Activated CD4-positive, alpha-beta T cell treated with anti-CD3 and anti-CD28 coated beads for 4 hours (primary cell): ENCODE results near the gene LEP.
"Not testable (repeated sequence)": the region's sequence is repeated elsewhere in the genome, so short reads cannot be mapped to it uniquely, and the experiment has no call there.

Experiments
- DNase-seq, 2 donors: peaks; one replicate each; pipeline ENCODE4 v3.0.0-alpha.2; 2020

Gene LEP

DNA sequence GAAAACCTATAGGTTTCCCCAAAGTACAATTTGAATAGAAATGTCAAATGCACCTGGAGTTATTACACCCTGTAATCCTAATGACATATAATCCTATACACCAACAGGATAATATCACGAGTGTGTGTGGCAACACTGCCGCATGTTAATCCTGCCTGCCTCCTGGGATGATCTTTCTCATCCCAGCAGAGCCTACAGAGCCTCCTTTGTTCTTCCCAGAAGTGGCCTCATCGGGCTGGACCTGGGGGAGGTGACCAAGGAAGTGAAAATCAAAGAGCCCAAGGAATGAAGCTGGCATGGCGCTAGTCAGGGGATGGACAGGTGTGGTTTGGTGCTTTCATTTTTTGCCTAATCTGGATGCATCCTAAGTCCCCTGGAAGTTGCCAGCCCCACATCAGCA lies 29.5 kb upstream of the LEP start:
- no peak for DNase-seq

DNA sequence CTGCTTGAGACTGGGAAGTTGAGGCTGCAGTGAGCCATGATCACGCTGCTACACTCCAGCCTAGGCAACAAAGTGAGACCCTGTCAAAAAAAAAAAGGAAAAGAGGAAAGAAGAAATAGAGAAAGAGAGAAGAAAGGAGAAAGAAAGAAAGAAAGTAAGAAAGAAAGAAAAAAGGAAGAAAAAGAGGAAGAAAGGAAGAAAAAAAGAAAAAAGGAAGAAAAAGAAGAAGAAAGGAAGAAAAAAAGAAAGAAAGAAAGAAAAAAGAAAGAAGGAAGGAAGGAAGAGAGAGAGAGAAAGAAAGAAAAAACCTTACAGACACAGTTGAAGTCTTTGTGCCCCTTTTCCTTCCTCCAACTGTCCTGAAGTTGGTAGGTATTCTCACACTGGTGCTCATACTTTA lies 26.6 kb upstream of the LEP start:
- no peak for DNase-seq

DNA sequence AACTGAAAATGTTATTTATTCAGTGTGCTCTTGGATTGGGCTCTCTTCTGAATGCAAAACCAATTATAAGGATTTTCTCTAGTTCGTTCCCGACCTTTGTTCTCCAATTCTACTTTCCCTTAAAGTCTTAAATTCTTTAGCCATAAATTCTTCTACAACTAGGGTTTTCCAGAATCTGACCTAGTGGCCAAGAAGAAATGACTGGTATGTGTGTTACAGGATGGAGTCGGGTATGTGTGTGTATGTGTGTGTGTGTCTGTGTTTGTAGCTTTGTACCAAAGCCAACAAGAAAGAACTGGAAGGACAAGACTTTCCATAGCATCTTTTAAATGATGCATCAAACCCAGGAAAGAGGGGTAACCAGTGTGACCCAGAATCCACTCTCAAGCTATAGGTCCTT lies 25.8 kb upstream of the LEP start:
- DNase-seq: no peak

DNA sequence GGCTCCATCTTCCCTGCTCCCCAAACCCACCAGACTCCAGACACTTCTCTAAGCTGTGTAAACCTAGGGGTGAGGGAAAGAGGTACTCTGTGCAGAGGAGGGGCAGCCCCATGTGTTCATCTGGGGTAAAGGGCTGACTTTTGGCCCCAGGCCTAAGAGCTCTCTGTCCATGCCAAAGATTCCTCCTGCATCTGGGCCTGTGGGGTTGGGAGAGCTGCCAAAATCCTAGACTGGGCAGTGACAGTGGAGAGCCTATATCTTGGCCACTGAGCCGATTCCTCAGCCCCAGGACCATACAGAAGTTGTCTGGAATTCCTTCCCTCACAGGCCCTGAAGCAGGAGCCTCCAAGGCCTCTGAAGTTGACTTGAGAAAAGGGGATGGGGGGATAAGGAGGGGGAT lies 25.3 kb upstream of the LEP start:
- no peak for DNase-seq

DNA sequence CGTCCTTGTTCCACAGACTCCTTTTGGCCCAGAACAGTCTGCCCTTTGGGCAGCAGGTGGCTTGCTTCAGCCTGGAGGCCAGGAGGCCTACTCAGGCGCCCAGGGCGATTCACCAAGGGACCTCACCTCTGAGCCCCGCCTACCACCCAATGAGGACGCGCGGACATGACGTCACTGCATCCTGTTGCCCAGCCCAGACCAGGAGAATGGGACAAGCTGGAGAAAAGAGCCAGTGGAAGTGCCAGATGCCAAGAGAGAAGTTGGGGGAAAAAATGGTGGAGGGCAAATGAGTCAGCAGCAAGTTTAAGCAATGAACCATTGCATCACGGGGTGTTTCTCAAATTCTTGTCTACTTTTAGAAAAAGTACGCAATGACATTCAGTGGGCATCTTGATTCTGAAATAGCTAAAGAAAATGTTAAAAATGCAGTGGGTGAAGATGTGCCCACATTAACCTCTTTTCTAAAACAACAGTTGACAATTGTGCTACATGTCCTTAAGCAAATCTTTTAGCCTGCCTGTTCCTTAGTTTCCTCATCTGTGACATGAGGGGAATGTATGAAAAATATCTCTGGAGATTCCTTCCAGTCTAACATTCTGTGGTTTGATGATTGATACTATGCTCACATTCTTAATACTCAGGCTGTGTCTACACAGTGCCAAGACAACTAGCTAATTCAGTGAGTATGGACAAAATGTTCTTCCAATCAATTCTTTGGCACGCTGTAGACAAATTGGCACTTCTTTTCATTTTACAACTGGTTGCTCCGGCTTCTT lies 23.9 kb upstream of the LEP start:
- DNase-seq: no peak

DNA sequence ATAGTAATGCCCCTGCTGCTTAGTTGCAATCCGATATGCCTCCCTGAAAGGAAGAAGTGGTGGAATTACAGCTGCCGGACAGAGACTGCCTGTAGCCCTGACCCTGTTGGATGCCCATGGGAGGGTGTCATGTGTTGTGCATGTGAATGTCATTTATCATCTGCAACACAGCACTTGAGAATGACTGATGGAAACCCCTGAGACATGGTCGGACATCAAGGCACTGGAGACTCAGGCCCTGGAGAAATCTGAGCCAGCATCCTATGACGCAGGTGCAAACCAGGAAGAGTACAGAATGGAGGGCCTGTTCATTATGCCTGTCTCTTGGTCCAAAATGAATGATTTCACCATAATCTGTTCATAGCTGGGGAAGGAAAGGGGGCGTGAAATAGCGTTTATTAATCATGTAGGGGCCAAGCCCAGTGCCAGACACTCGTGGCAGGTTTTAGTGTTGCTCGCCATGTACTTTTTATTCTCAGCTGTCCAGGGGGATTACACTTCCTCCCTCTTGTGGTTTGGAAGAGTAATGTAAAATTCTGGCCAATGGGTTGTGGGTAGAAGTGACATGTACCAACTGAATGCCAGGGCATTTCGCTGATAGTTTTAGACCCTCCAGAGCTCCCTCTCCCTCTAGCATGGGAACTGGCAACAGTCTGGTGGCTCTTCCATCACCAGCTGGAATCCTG lies 23.0 kb upstream of the LEP start:
- no peak for DNase-seq

DNA sequence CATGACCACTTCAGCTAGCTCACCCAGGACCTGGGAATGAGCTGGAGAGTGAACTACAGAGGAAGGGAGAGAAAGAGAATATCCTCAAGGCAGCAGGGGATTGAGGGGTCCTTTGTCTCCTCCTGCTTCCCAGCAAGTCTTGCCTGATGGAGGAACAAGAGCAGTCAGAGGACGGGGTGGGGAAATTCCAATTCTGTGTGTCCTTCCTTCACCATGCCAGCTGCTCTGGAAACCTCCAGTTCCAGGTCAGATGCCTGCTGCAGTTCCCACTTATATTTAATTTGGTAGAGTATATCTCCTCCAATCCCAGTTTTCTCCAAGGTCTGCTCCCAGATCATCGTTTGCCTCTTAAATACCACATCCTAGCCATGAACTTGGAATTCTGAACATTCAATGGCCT lies 21.4 kb upstream of the LEP start:
- no peak for DNase-seq

DNA sequence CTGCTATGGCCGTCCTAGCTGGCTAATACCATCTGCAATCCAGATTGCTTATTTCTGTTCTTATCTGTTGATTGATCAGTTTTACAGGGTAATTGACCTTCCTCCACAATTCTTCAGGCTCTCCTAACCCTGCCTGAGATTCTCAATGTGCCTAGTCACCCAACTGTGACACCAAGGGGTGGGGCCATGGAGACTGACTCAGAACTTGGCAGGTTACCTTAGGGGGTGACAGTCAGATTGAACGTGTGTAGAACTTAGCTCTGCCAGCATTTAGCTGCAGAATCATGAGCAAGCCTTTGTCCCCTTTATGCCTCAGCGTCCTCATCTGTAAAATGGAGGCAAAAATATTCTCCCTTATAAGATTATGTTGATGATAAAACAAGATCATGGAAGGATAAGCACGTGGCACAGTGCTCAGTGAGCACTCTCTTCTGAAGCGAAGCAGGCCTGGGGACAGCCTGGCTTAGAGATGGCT lies 19.1 kb upstream of the LEP start:
- no peak for DNase-seq

DNA sequence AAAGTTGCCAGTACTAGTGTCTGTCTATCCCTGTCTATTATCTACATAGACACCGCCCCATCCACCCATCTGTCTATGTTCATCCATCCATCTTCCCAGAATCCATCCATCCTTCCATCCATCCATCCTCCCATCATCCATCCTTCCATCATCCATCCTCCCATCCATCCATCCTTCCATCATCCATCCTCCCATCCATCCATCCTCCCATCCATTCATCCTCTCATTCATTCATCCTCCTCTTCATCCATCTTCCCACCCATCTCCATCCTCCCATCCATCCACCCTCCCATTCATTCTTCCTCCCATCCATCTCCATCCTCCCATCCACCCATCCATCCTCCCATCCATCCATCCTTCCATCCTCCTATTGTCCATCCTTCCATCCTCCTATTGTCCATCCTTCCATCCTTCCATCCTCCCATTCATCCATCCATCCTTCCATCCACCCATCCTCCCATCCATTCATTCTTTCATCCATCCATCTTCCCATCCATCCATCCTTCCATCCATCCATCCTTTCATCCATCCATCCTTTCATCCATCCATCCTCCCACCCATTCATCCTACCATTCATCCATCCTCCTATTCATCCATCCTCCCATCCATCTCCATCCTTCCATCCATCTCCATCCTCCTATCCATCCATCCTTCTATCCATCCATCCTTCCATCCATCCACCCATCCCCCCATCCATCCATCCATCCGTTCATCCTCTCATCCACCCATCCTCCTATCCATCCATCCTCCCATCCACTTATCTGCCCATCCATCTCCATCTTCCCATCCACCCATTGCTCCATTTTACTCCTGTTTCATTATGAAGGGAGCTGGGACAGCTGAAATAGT lies 14.7 kb upstream of the LEP start:
- no peak for DNase-seq

DNA sequence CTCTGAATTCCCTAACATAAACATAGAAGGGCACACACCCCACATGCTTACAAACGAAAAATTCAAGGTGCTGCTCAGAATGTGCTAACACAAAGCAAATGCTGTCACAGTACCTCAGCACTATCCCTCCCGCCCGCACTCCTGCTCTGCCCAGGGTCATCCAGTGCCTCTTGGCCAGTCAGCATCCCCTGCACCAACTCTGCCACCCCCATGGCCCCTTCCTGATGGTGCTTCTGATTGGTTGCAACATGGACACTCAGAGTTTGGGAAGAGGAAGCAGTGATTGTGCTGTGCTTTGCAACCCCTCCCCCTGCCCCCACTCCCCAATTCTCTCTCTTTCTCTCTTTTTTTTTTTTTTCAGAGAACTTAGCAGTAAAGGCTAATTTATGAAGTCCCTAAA lies 13.8 kb upstream of the LEP start:
- no peak for DNase-seq

DNA sequence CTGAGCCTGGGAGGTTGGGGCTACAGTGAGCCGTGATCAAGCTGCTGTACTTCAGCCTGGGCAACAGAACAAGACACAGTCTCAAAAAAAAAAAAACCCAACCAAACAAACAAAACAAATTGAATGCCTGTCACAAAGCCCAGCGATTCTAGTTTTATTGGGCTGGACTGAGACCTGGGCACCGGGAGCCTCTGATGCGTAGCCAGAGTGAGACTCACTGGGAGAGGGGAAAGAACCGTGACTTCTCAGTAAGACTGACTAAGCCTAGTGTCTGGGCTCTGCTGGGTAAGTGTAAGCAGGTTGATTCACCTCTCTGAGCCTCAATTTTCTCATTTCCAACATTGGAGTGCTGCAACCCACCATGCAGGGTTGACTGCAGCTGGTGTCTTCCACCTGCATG lies 10.1 kb upstream of the LEP start:
- DNase-seq: no peak

DNA sequence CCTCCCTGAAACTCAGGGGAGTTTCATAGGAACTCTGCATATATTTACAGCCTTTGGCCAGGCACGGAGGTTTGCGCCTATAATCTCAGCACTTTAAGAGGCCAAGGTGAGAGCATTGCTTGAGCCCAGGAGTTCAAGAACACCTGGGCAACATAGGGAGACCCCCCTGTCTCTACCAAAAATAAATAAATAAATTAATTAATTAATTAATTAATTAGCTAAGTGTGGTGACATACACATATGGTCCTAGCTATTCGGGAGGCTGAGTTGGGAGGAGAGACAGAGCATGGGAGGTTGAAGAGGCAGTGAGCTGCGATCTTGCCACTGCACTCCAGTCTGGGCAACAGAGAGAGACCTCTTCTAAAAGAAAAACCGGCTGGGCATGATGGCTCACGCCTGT lies 9.4 kb upstream of the LEP start:
- no peak for DNase-seq

DNA sequence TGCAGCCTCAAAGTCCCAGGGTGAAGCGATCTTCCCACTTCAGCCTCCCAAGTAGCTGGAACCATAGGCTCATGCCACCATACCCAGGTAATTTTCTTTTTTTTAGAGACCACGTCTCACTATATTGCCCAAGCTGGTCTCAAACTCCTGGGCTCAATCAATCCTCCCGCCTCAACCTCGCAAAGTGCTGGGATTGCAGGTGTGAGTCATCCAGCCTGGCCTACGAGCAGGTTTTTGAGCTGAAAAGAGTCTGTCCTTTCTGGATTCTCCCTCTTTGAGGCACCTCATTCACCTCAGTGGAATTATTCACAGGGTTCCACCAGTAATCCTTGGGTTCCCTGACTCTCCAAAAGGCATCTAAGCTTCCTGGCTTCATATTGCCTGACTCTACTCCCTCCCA lies 7.6 kb upstream of the LEP start:
- DNase-seq: no peak

DNA sequence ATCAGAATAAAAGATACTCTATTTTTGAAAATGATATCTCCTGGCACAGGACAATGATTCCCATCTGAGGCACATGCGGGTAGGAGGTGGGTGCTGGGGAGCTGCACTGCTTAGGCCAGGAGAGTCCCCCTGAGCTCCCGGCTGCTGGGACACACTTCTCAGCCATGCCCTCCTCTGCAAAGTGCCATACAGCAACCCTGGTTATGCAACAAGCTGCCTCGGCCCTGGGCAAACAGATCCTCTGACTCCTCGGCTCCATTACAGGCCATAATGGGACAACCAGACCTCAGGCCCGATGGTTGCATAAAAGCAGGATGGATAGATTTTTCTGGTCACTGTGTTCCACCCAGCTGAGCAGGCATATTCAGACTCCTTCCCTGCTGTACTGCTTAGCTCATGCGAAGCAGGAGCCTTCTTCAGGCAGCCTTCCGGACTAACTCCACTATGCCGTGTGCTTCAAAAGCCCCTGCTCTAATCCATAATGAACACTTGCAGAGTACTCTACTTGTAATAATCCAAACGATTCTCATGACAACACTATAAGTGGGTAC lies 6.5 kb upstream of the LEP start:
- DNase-seq: no peak

DNA sequence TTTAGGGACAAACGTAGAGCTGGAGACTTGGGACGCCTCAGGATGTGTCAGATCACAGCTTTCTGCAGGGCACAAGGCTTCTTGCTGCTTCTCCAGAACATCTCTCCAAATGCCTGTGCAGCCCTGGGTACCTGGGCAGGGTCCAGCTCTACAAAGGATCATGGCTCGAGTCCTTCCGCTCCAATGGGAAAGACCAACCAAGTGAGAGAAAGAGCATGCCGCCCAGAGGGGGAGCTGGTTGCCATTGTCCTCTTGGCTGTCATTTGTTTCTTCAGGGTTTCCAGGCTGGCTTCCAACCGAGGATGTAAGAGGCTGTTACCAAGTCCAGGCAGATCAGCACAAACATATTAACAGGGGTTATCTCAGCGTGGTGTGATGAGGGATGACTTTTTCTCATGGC lies 5.6 kb upstream of the LEP start:
- no peak for DNase-seq

DNA sequence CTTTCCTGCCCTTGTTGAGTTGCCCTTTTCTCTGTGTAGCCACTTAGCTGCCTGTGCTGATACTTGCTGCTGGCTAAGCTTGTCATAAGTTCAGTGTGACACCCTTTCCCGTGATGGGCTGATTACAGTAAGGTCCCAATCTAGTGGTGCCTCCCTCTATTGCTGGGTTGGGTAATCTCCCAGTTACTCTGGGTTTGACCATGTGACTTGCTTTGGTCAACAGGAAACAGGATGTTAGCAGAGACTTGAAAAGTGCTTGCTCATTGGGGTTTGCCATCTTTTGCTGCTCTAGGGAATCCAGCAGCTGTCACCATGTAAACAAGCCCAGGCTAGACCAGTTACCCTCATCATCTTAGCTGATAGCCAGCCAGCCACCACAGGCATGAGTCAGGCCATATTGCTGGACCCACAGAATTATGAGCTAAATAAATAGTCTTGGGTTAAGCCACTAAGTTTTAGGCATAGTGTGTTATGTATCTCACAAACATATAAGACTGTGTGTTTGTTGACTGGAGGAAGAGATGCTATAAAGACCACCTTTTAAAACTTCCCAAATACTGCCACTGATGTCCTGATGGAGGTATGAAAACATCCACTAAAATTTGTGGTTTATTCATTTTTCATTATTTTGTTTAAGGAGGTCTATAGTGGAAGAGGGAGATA lies 4.0 kb upstream of the LEP start:
- DNase-seq: no peak

DNA sequence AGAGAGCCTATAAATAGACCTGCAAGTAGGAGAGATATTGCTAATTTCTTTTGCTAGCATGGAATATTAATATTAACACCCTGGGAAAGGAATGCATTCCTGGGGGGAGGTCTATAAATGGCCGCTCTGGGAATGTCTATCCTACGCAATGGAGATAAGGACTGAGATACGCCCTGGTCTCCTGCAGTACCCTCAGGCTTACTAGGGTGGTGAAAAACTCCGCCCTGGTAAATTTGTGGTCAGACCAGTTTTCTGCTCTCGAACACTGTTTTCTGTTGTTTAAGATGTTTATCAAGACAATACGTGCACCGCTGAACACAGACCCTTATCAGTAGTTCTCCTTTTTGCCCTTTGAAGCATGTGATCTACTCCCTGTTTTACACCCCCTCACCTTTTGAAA lies 1.9 kb upstream of the LEP start:
- DNase-seq: not testable (repeated sequence)

DNA sequence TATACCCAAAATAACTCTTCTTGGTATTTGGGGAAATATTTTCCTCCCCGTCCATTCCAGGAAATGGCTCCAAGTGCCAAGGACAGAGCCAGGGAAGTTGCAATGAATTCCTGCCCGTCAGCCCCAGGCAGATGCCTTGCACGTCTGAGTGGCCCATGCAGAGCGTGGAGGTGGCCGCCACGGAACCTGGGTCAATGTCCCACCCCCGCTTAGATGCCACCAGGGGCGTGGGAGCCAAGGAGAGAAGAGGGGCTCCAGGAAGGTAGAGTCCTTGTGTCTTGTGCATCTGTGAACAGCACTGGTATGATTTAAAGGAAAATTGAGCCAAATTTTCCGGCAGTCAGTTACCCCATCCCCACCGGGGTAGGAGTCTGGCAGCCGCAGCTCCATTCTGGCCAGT lies 1.6 kb downstream of the LEP start:
- no peak for DNase-seq

DNA sequence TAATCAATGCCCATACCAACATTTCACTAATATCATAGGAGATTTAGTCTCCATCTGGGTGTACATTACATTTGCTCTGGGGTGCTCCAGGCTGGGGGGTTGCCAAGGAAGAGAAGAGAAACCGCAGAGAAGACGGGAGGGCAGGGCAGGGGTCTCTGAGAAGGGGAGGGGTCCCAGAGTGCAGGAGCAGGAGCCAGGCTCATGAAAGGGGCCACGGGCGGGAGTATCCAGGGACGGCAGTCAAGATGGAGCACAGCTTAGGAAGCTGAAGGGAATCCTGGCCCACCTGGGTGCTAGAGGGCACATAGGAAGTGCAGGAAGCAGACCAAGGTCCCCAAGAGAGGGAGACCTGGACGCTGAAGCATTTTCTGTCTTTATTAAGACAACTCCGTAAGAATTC lies 2.2 kb downstream of the LEP start:
- no peak for DNase-seq

DNA sequence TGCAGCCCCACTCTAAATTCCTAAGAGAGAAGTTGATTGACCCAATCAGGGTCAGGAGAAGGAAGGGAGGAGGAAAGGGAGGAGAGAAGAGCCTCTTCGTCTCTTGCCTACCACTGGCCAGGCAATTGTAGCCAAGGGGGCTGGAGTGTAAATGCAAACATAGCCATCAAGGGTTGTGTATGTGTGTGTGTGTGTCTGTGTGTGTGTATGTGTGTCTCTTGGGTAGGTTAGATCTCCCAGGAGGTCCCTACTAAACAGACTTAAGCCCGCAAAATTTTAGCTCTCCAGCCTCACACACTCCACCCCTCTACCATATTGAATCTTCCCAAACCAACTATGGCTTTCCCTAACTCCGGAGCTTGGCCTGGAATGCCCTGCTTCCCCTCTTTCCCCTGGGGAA lies 3.8 kb downstream of the LEP start:
- no peak for DNase-seq

DNA sequence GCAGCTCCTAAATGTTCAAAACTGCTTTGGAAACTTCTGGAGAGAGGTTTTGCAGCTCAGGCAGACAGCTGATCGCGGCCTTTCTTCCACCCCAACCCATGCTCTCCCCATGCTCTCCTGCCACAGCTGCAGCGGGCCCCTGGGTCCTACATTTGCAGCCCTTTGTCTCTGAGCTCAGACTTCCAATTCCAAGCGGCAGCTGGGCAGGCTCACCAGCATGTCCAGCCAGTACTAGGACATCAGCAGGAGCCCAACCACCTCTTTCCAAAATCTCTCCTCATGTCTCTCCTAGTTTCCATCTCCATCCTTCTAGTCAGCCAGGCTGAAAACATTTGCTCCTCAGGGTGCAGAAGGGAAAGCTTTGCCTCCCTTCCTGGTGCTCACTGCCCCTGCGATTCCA lies 6.0 kb downstream of the LEP start:
- DNase-seq: no peak

DNA sequence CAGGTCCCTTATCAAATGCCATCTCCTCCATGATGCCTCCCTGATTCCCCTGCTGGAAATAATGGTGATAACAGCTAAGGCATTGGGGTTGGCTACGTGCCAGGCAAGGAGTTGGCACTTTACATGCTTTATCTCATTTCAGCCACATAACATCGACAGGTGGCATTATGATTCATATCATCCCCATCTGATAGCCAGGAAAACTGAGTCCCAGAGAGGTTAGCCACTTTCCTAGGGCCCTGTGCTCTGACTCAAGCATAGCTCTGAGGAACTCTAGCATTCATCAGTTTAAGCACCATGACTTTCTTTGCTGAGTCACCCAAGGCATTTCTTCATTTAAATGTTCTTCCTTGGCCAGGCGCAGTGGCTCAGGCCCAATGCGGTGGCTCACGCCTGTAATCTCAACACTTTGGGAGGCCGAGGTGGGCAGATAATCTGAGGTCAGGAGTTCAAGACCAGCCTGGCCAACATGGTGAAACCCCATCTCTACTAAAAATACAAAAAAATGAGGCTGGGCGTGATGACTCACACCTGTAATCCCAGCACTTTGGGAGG lies 6.6 kb downstream of the LEP start:
- DNase-seq: no peak

DNA sequence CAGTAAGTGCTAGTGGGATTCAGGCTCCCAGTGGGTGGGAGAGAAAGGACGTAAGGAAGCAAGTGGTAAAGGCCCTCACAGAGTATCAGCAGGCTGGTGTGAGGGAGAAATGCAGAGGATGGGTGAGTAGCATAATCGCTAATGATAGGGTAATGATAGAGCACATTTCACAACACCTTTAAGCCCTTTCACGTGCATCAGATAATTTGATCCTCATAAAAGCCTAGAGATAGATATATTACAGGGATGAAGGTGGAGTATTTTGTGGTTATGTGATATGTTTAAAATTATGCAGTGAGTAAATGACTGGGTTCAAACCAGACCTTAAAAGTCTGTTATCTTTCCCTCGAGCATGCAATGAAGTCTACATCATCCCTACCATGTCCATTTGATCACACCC lies 10.3 kb downstream of the LEP start:
- no peak for DNase-seq
